Esophagus squamous epithelium (tissue), 5 donors: Measurements from ENCODE around the gene LURAP1L. TPM values are rescaled to one million over a fixed set of nuclear protein-coding genes. Genes with fewer than 3 reads are reported as not detected.

ENCODE experiments used
- DNase-seq: peaks from one replicate; lab custom pipeline; 2025; lab: John Stamatoyannopoulos, UW
- H3K27ac ChIP-seq, 4 donors: fragments of 200-600 bp; sonication (generic); one replicate each; pipeline ENCODE4 v1.5.1; 2016 to 2019; ENCODE audit warnings: mild to moderate bottlenecking in 1 of 4
- H3K27me3 ChIP-seq, 4 donors: fragments of 200-600 bp; sonication (generic); 1 replicate in 3 of 4; 2 replicates in 1 of 4; pipeline versions ENCODE4 v1.5.1 to v1.6.0; 2017 to 2021; ENCODE audit warnings: antibody characterized with exemption in 1 of 4
- H3K36me3 ChIP-seq, 3 donors: fragments of 200-600 bp; sonication (generic); one replicate each; pipeline ENCODE4 v1.5.1; 2016 to 2019
- H3K4me1 ChIP-seq, 3 donors: fragments of 200-600 bp; sonication (generic); one replicate each; pipeline ENCODE4 v1.5.1; 2017 to 2019
- H3K4me3 ChIP-seq, 4 donors: fragments of 200-600 bp; sonication (generic); 1 replicate in 3 of 4; 2 replicates in 1 of 4; pipeline ENCODE4 v1.5.1; 2016 to 2019; ENCODE audit warnings: mild to moderate bottlenecking in 2 of 4, moderate library complexity in 1 of 4
- H3K9me3 ChIP-seq, 3 donors: fragments of 200-600 bp; sonication (generic); one replicate each; pipeline ENCODE4 v1.5.1; 2016 to 2019
- CTCF ChIP-seq, 6 experiments: fragments of 450-650 bp in 4 of 6; fragments of 200-600 bp in 2 of 6; sonication (generic) in 2 of 6; IDR thresholded peaks; one replicate each; pipeline ENCODE4 v1.5.1; 2016 to 2019; ENCODE audit warnings: antibody characterized with exemption in 6 of 6, mild to moderate bottlenecking in 4 of 6, moderate library complexity in 4 of 6
- POLR2A ChIP-seq, 4 donors: fragments of 450-650 bp; IDR thresholded peaks; one replicate each; pipeline ENCODE4 v1.6.1; 2017; ENCODE audit warnings: antibody characterized with exemption in 4 of 4, mild to moderate bottlenecking in 4 of 4, moderate library complexity in 3 of 4
- WGBS, 2 donors: methylation state at CpG; one replicate each; pipeline ENCODE4 v1.1.5; 2018; 5-methylcytosine and 5-hydroxymethylcytosine counted together
- intact Hi-C: fragments of 100-400 bp; cut with DNase I; formaldehyde crosslinking; loops from one replicate; pipeline ENCODE4 v1.15.0; 2022
- total RNA-seq, 4 donors: library from RNA; depleted of rRNA; stranded (reverse); fragments of >200 nt; gene quantifications; one replicate each; pipeline ENCODE4 v1.1.0, GENCODE V29; 2016
- donor health status: DM: yes; HTN: yes; CAD: no.

LURAP1L gene
- total RNA-seq, 4 donors from 2014 or later, result 0.75 to 8.0 (median 3.9) TPM

- no peak for TF ChIP-seq CTCF (IDR thresholded peaks at IDR 0.05)
- no peak for TF ChIP-seq POLR2A (IDR thresholded peaks at IDR 0.05)
- no peak overlapping the region for H3K27ac ChIP-seq
- no peak for DNase-seq
These were observed 25.9 kb upstream of the LURAP1L start for GRCh38 chr9:12748954-12749353.

GRCh38 chr9:12753931-12754330 is 20.9 kb upstream of the LURAP1L start:
- no peak for DNase-seq
- Histone ChIP-seq H3K27ac (no peak overlapping the region), H3K4me1 (no peaks in the 10 kb centered on the region), H3K4me3 (no peak overlapping the region), H3K9me3 (no peaks in the 10 kb centered on the region), H3K27me3 (no peaks in the 10 kb centered on the region), H3K36me3 (no peaks in the 10 kb centered on the region)
- intact Hi-C loops, result no loop called here
- WGBS, 2 donors, result 79 to 90% methylated on average over 3 of the region's 3 CpGs
- TF ChIP-seq POLR2A (IDR thresholded peaks at IDR 0.05) (no peak), CTCF (IDR thresholded peaks at IDR 0.05) (no peak)

More at GRCh38 chr9:12748954-12749353, 25.9 kb upstream of the LURAP1L start:
- Histone ChIP-seq H3K9me3 (no peaks in the 10 kb centered on the region), H3K36me3 (no peaks in the 10 kb centered on the region), H3K4me1 (no peaks in the 10 kb centered on the region), H3K27me3 (no peaks in the 10 kb centered on the region), H3K4me3 (no peak overlapping the region)
- intact Hi-C loops, result no loop called here

GRCh38 chr9:12759761-12760160 is 15.1 kb upstream of the LURAP1L start:
- H3K27me3 ChIP-seq, result no peaks in the 10 kb centered on the region
- no peak overlapping the region for H3K4me3 ChIP-seq
- H3K27ac ChIP-seq, result no peak overlapping the region
- H3K9me3 ChIP-seq, result no peaks in the 10 kb centered on the region
- WGBS, 2 donors, result 44 to 50% methylated on average over 1 of the region's 1 CpG
- intact Hi-C loops, result no loop called here
- no peak for DNase-seq
- H3K36me3 ChIP-seq, result no peaks in the 10 kb centered on the region
- TF ChIP-seq POLR2A (IDR thresholded peaks at IDR 0.05) (no peak), CTCF (IDR thresholded peaks at IDR 0.05) (no peak)
- H3K4me1 ChIP-seq, result no peaks in the 10 kb centered on the region

- Histone ChIP-seq H3K4me3 (no peak overlapping the region), H3K9me3 (no peaks in the 10 kb centered on the region), H3K36me3 (no peaks in the 10 kb centered on the region), H3K27ac (no peak overlapping the region), H3K4me1 (no peaks in the 10 kb centered on the region), H3K27me3 (no peaks in the 10 kb centered on the region)
- intact Hi-C loops, result no loop called here
- no peak for TF ChIP-seq POLR2A (IDR thresholded peaks at IDR 0.05)
- TF ChIP-seq CTCF (IDR thresholded peaks at IDR 0.05), result no peak
- DNase-seq, result no peak
- WGBS, 2 donors, result 0% methylated on average over 2 of the region's 2 CpGs
These were observed 14.1 kb upstream of the LURAP1L start for GRCh38 chr9:12760758-12761157.

- H3K9me3 ChIP-seq, result no peaks in the 10 kb centered on the region
- H3K36me3 ChIP-seq, result no peaks in the 10 kb centered on the region
- no peak for TF ChIP-seq CTCF (IDR thresholded peaks at IDR 0.05)
- no peak for DNase-seq
- H3K4me3 ChIP-seq, result no peak overlapping the region
- intact Hi-C loops, result no loop called here
- H3K27ac ChIP-seq, result no peak overlapping the region
- WGBS, 2 donors, result 42 to 45% methylated on average over 1 of the region's 1 CpG
- no peaks in the 10 kb centered on the region for H3K4me1 ChIP-seq
- no peaks in the 10 kb centered on the region for H3K27me3 ChIP-seq
These were observed 10.7 kb upstream of the LURAP1L start for GRCh38 chr9:12764150-12764549.
